Choroid plexus epithelial cell (primary cell): ENCODE data around the gene PRKAG2.

Experiments
- DNase-seq: peaks from one replicate; pipeline ENCODE4 v3.0.0-alpha.2; 2010; ENCODE audit warnings: low read depth
- H3K4me3 ChIP-seq: 2 replicates; pipeline ENCODE4 v1.5.1; 2011; ENCODE audit warnings: low read depth, mild to moderate bottlenecking, control low read depth, low read length, moderate library complexity
- TF ChIP-seq, protein P1 (sequence below): conservative IDR thresholded peaks from 2 replicates; pipeline ENCODE4 v1.5.1; 2011; ENCODE audit warnings: low read depth, mild to moderate bottlenecking, control low read depth, inconsistent platforms, low read length, moderate library complexity

Gene PRKAG2

DNA sequence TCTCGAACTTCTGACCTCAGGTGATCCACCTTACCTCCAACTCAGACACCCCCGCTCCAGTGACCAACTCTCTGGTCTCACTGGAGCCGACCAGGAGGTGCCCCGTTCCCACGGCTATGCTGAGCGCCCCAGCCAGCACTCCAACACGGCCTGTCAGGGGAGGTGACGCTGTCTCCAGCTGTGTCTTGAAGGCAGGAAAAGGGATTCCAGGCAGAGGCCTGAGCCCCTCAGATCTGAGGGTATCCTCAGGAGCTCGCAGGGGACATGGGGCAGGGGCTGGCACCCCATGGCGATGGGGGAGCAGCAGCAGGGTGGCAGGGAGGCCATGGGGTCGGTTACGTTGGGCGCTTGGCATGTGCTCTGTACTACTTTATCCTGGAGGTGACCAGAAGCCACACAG lies 262.9 kb downstream of the PRKAG2 start:
- TF ChIP-seq, protein P1, sequence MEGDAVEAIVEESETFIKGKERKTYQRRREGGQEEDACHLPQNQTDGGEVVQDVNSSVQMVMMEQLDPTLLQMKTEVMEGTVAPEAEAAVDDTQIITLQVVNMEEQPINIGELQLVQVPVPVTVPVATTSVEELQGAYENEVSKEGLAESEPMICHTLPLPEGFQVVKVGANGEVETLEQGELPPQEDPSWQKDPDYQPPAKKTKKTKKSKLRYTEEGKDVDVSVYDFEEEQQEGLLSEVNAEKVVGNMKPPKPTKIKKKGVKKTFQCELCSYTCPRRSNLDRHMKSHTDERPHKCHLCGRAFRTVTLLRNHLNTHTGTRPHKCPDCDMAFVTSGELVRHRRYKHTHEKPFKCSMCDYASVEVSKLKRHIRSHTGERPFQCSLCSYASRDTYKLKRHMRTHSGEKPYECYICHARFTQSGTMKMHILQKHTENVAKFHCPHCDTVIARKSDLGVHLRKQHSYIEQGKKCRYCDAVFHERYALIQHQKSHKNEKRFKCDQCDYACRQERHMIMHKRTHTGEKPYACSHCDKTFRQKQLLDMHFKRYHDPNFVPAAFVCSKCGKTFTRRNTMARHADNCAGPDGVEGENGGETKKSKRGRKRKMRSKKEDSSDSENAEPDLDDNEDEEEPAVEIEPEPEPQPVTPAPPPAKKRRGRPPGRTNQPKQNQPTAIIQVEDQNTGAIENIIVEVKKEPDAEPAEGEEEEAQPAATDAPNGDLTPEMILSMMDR = no peak
- DNase-seq = no peak
- H3K4me3 ChIP-seq = no peak overlapping the region

DNA sequence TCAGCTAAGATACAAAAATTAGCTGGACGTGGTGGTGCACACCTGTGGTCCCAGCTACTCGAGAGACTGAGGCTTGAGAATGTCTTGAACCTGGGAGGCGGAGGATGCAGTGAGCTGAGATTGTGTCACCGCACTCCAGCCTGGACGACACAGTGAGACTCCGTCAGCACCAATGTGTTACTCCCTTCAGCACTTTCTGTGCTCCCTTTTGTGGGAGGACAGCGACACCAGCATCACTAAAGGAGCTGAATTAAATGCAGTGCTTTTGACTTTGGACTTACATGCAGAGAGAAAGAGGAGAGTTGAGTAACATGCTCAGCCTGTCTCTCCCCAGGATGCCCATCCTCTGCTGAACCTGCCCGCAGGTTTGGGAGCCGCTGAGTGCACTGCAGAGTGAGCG lies 265.0 kb downstream of the PRKAG2 start:
- no peak for DNase-seq
- TF ChIP-seq, protein P1 = no peak
- H3K4me3 ChIP-seq = no peak overlapping the region

DNA sequence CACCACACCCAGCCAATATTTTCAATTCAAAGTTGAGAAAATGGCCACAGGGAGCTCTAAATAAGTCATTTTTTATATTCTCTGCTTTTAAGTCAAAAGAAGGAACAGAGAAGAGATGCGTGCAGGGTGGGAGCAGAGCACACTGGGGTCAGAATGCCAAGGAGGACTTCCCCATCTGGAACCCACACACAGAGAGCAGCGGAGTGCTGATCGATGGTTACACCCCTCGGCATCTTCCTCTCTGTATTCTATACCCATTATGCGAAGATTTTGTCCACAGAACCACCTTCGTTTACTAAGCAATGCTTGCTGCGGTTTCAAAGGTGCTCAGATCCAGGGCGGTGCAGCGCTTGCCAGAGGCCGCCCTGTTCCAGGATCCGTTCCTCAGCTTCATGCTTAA lies 265.9 kb downstream of the PRKAG2 start:
- H3K4me3 ChIP-seq = no peak overlapping the region
- DNase-seq = no peak
- TF ChIP-seq, protein P1 = no peak

DNA sequence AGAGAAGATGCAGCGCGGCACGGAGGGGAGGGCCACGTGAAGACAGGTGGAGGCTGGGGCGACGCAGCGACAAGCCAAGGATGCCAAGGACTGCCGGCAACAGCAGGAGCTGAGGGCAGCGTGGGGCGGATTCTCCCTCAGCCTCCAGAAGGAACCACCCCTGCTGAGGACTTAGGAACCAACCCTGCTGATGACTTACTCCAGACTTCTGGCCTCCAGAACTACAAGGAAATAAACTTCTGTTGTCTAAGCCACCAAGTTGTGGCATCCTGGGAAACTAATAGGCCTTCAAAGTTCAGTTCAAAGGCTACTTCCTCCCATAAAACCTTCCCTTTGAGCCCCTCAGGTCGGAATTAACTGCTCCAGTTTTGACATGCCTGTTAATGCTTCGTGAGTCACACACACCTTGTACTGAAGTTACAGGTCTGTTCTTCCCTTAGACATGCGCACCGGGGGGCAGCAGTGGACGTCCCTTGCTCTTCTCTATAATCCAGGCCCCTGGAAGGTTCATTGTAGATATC lies 268.8 kb downstream of the PRKAG2 start:
- no peak overlapping the region for H3K4me3 ChIP-seq
- TF ChIP-seq, protein P1 = peak; percentile 33
- peak; percentile 35 for DNase-seq

DNA sequence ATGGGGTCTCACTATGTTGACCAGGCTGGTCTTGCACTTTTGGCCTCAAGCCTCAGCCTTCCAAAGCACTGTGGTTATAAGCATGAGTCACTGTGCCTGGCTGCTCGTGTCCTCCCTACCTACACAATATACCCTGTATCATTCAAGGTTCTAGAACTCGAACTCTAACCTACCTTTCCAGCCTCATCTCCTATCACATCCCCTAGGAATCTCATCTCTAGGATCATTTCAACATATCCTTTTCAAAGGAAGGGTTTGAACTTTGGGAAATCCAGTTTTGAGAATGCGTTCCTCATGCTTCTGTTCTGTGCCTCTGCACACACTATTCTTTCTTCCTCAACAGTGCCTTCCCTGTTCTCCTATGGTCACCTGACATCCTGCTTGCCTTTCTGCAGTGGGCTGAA lies 269.4 kb downstream of the PRKAG2 start:
- H3K4me3 ChIP-seq = no peak overlapping the region
- DNase-seq = peak; percentile 55
- TF ChIP-seq, protein P1 = no peak

DNA sequence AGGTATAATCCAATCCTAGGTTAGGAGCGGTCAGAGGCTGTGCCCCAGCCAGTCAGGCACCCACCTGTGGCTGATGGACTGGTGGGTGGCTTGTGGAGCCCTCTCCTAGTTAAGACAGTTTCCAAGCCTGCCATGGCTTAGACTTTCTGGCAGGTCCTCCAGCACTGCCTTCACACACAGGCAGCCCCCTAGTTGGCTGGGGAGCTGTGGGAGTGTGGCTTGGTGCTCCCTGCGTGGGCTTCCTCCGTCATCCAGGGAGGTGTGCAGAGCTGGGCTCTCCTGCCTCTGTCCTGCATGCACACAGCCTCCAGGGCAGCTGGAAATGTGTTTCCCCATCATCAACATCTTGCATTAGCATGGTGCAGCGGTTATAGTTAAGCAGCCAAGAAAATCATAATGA lies 273.0 kb downstream of the PRKAG2 start:
- TF ChIP-seq, protein P1 = no peak
- no peak for DNase-seq

DNA sequence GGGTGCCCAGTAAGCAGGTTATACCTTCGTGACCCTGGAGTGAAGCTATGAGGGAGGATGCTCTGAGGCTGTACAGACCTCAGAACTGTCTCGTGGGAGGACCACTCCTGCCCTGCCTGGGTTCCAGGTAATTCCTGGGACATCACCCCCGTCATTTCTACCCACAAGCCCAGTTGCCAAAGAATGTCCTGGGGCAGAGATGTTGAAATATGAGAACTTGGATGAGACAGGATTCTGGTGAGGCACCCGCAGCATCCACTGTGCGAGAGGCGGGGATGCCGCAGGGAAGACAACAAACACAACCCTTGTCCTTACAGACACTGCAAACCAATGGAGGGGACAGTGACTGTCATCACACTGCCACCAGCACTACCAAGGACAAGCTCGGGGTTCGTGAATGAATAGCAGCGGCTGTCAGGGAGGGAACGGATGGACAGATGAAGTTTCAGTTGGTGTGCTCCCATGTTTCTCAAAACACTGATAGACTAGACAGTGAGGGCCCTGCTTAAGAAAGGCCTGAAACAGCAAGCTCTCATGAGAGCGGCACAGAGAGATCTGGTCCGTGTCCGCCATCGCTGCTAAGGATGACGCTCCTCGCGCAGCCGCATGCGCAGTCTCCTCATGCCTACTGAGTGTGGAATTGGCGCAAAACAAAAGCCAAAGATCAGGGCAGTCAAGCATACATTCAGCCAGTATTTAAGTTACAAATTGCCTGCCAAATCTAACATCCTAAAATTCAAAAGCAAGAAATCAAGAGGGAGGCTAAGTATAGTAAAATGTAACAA lies 275.2 kb downstream of the PRKAG2 start:
- DNase-seq = peak; percentile 55
- TF ChIP-seq, protein P1 = no peak

More for the DNA sequence above, 273.0 kb downstream of the PRKAG2 start:
- no peak overlapping the region for H3K4me3 ChIP-seq

More for the DNA sequence above, 275.2 kb downstream of the PRKAG2 start:
- no peak overlapping the region for H3K4me3 ChIP-seq
